Measurements from ENCODE around the gene CBARP. TPM values are rescaled to one million over a fixed set of nuclear protein-coding genes. Genes with fewer than 3 reads are reported as not detected.

Gene CBARP
- total and polyA plus RNA-seq, 2 of the 13 experiments (the other 11 are each of a cell fraction or from before 2014, with no cell fraction given), result 1.2 to 1.4 TPM

DNA sequence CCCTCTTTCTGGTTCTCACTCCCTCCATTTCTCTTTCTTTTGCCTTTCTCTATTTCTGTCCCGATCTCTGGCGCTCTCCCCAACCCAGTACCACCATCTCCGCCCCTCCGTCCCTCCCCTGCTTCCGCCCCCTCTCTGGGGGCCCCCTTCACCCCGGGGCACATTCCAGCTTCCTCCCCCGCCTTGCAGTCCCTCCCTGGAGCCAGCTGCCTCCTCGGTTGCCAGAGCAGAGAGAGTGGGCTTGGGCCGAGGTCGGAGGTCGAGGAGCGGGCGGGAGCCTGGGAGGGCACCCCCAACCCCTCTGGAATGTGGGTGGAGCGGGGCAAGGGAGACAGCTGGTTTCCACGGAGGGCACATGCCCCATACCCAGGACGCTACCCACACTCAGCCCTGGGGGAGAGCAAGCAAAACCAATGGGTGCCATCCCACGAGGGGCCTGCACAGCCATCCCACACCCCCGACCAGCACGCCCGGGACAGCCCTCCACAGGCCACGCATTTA lies 24.9 kb upstream of the CBARP start (continued):
- TF ChIP-seq, protein P1, sequence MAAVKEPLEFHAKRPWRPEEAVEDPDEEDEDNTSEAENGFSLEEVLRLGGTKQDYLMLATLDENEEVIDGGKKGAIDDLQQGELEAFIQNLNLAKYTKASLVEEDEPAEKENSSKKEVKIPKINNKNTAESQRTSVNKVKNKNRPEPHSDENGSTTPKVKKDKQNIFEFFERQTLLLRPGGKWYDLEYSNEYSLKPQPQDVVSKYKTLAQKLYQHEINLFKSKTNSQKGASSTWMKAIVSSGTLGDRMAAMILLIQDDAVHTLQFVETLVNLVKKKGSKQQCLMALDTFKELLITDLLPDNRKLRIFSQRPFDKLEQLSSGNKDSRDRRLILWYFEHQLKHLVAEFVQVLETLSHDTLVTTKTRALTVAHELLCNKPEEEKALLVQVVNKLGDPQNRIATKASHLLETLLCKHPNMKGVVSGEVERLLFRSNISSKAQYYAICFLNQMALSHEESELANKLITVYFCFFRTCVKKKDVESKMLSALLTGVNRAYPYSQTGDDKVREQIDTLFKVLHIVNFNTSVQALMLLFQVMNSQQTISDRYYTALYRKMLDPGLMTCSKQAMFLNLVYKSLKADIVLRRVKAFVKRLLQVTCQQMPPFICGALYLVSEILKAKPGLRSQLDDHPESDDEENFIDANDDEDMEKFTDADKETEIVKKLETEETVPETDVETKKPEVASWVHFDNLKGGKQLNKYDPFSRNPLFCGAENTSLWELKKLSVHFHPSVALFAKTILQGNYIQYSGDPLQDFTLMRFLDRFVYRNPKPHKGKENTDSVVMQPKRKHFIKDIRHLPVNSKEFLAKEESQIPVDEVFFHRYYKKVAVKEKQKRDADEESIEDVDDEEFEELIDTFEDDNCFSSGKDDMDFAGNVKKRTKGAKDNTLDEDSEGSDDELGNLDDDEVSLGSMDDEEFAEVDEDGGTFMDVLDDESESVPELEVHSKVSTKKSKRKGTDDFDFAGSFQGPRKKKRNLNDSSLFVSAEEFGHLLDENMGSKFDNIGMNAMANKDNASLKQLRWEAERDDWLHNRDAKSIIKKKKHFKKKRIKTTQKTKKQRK (IDR thresholded peaks at IDR 0.05; ENCODE audit: low read length), result no peak
- TF ChIP-seq ZSCAN25 (CRISPR knock-in tag; IDR thresholded peaks at IDR 0.05) (peak; percentile 57; the same call in 1 of the 2 replicates), KDM2A (CRISPR knock-in tag; IDR thresholded peaks at IDR 0.05; ENCODE audit: borderline replicate concordance, low read depth) (no peak), ZNF282 (IDR thresholded peaks at IDR 0.05; ENCODE audit: partially characterized antibody) (no peak), TP53 (CRISPR knock-in tag; conservative IDR thresholded peaks at IDR 0.05) (no peak), HDAC6 (IDR thresholded peaks at IDR 0.05; ENCODE audit: low read depth, low read length) (no peak), ELF1 (CRISPR knock-in tag; IDR thresholded peaks at IDR 0.05) (peak; percentile 25; the same call in 1 of the 2 replicates), ESRRA (CRISPR knock-in tag; IDR thresholded peaks at IDR 0.05; ENCODE audit: low read depth) (no peak), AGO1 (IDR thresholded peaks at IDR 0.05; ENCODE audit: low read depth, low read length, poor library complexity, severe bottlenecking) (peak; percentile 11), GABPA (IDR thresholded peaks at IDR 0.05; ENCODE audit: low read depth, low read length) (no peak), GABPA (CRISPR knock-in tag; IDR thresholded peaks at IDR 0.05; ENCODE audit: low read depth) (peak; percentile 33; the same call in 1 of the 2 replicates), ZNF292 (CRISPR knock-in tag; IDR thresholded peaks at IDR 0.05; ENCODE audit: borderline replicate concordance, low read depth) (no peak), ARID2 (CRISPR knock-in tag; IDR thresholded peaks at IDR 0.05; ENCODE audit: borderline replicate concordance) (no peak), ZNF33A (CRISPR knock-in tag; IDR thresholded peaks at IDR 0.05; ENCODE audit: borderline replicate concordance) (no peak), ZKSCAN1 (IDR thresholded peaks at IDR 0.05; ENCODE audit: low read length) (no peak), ZSCAN31 (CRISPR knock-in tag; IDR thresholded peaks at IDR 0.05; ENCODE audit: low read depth) (no peak), ATF1 (CRISPR knock-in tag; IDR thresholded peaks at IDR 0.05) (no peak), MEF2D (CRISPR knock-in tag; IDR thresholded peaks at IDR 0.05) (no peak), MIER2 (CRISPR knock-in tag; IDR thresholded peaks at IDR 0.05) (no peak)
- TF ChIP-seq, protein P2, sequence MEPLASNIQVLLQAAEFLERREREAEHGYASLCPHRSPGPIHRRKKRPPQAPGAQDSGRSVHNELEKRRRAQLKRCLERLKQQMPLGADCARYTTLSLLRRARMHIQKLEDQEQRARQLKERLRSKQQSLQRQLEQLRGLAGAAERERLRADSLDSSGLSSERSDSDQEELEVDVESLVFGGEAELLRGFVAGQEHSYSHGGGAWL (CRISPR knock-in tag; IDR thresholded peaks at IDR 0.05), result no peak
- TF ChIP-seq, protein P3, sequence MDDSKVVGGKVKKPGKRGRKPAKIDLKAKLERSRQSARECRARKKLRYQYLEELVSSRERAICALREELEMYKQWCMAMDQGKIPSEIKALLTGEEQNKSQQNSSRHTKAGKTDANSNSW (CRISPR knock-in tag; IDR thresholded peaks at IDR 0.05; ENCODE audit: borderline replicate concordance), result no peak
- TF ChIP-seq, protein P4, sequence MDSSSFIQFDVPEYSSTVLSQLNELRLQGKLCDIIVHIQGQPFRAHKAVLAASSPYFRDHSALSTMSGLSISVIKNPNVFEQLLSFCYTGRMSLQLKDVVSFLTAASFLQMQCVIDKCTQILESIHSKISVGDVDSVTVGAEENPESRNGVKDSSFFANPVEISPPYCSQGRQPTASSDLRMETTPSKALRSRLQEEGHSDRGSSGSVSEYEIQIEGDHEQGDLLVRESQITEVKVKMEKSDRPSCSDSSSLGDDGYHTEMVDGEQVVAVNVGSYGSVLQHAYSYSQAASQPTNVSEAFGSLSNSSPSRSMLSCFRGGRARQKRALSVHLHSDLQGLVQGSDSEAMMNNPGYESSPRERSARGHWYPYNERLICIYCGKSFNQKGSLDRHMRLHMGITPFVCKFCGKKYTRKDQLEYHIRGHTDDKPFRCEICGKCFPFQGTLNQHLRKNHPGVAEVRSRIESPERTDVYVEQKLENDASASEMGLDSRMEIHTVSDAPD (CRISPR knock-in tag; IDR thresholded peaks at IDR 0.05), result no peak
- TF ChIP-seq, protein P5, sequence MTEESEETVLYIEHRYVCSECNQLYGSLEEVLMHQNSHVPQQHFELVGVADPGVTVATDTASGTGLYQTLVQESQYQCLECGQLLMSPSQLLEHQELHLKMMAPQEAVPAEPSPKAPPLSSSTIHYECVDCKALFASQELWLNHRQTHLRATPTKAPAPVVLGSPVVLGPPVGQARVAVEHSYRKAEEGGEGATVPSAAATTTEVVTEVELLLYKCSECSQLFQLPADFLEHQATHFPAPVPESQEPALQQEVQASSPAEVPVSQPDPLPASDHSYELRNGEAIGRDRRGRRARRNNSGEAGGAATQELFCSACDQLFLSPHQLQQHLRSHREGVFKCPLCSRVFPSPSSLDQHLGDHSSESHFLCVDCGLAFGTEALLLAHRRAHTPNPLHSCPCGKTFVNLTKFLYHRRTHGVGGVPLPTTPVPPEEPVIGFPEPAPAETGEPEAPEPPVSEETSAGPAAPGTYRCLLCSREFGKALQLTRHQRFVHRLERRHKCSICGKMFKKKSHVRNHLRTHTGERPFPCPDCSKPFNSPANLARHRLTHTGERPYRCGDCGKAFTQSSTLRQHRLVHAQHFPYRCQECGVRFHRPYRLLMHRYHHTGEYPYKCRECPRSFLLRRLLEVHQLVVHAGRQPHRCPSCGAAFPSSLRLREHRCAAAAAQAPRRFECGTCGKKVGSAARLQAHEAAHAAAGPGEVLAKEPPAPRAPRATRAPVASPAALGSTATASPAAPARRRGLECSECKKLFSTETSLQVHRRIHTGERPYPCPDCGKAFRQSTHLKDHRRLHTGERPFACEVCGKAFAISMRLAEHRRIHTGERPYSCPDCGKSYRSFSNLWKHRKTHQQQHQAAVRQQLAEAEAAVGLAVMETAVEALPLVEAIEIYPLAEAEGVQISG (CRISPR knock-in tag; IDR thresholded peaks at IDR 0.05), result no peak
